ENCODE results near the gene PARL.

The PARL gene

GRCh38 chr3:183844606-183845005 is 40.1 kb downstream of the PARL start:
- no peak for DNase-seq

GRCh38 chr3:183839751-183840150 is 44.9 kb downstream of the PARL start:
- no peak for DNase-seq

GRCh38 chr3:183837894-183838293 is 46.8 kb downstream of the PARL start:
- no peak for DNase-seq

- DNase-seq = no peak
Observed at GRCh38 chr3:183837390-183837789, 47.3 kb downstream of the PARL start.

- no peak for DNase-seq
Observed at GRCh38 chr3:183833516-183833915, 51.2 kb downstream of the PARL start.

GRCh38 chr3:183830187-183830586 is 54.5 kb downstream of the PARL start:
- DNase-seq = no peak

GRCh38 chr3:183829466-183829865 is 55.2 kb downstream of the PARL start:
- DNase-seq = no peak

- no peak for DNase-seq
Observed at GRCh38 chr3:183828538-183828870, 56.2 kb downstream of the PARL start.

- DNase-seq = no peak
Observed at GRCh38 chr3:183827809-183828537, 56.7 kb downstream of the PARL start.

- DNase-seq = no peak
Observed at GRCh38 chr3:183826448-183827250, 58.0 kb downstream of the PARL start.

- peak; percentile 51 for DNase-seq
Observed at GRCh38 chr3:183825456-183826161, 59.1 kb downstream of the PARL start, which contains the start of gene MAP6D1. Gene MAP6D1, minus strand, starts transcription at chr3:183825577. Its CDS starts 30 bp downstream, at chr3:183825547.

GRCh38 chr3:183824761-183825455 is 59.8 kb downstream of the PARL start:
- no peak for DNase-seq

GRCh38 chr3:183823963-183824362 is 60.7 kb downstream of the PARL start:
- no peak for DNase-seq

GRCh38 chr3:183822631-183823030 is 62.0 kb downstream of the PARL start:
- DNase-seq = no peak

GRCh38 chr3:183819831-183820230 is 64.8 kb downstream of the PARL start:
- no peak for DNase-seq

GRCh38 chr3:183818706-183819624 is 65.7 kb downstream of the PARL start:
- no peak for DNase-seq

- DNase-seq = no peak
Observed at GRCh38 chr3:183818041-183818620, 66.5 kb downstream of the PARL start.

GRCh38 chr3:183817639-183818038 is 67.0 kb downstream of the PARL start:
- DNase-seq = no peak

GRCh38 chr3:183816681-183817510 is 67.8 kb downstream of the PARL start:
- DNase-seq = no peak

- DNase-seq = no peak
Observed at GRCh38 chr3:183815951-183816475, 68.7 kb downstream of the PARL start.

Measured in GDM1 (cell line).